Chondrocyte (in vitro differentiated cells): Measurements from ENCODE around the gene JAKMIP3. TPM values are rescaled to one million over a fixed set of nuclear protein-coding genes. Genes with fewer than 3 reads are reported as not detected.

Experiments used
- DNase-seq: peaks from one replicate; pipeline ENCODE4 v3.0.0; 2021; ENCODE audit warnings: mixed read lengths, low spot score
- H3K27ac Mint-ChIP-seq: one replicate; pipeline ENCODE4 v1.8.0; 2021; ENCODE audit warnings: mild to moderate bottlenecking, moderate library complexity, mixed read lengths; ENCODE audit not compliant: unreplicated experiment
- H3K27me3 Mint-ChIP-seq: 2 replicates; pipeline ENCODE4 v1.8.0; 2021; ENCODE audit warnings: low read depth, mixed read lengths
- H3K36me3 Mint-ChIP-seq: 2 replicates; pipeline ENCODE4 v1.8.0; 2021; ENCODE audit warnings: low read depth, mixed read lengths
- H3K4me1 Mint-ChIP-seq: 2 replicates; pipeline ENCODE4 v1.8.0; 2021; ENCODE audit warnings: low read depth, mild to moderate bottlenecking, mixed read lengths
- H3K4me3 Mint-ChIP-seq: one replicate; pipeline ENCODE4 v1.8.0; 2021; ENCODE audit warnings: mild to moderate bottlenecking, moderate library complexity, mixed read lengths; ENCODE audit not compliant: unreplicated experiment
- H3K9me3 Mint-ChIP-seq: 2 replicates; pipeline ENCODE4 v1.8.0; 2021; ENCODE audit warnings: low read depth, mixed read lengths
- CTCF ChIP-seq: fragments of 200-600 bp; sonication (generic); IDR thresholded peaks from 2 replicates; pipeline ENCODE4 v1.5.0; 2021; ENCODE audit warnings: antibody characterized with exemption, mild to moderate bottlenecking, moderate library complexity
- total RNA-seq: library from RNA; stranded (reverse); gene quantifications from 3 replicates; pipeline ENCODE4 v1.2.1, GENCODE V29; 2021

The JAKMIP3 gene
- total RNA-seq, 1 donor from 2014 or later = 0.67 TPM

GRCh38 chr10:132112611-132113010 lies 46.9 kb downstream of the JAKMIP3 start:
- Mint-ChIP-seq H3K4me1 (peaks cover 9% of the 10 kb centered on the region), H3K9me3 (no peaks in the 10 kb centered on the region), H3K27me3 (peaks cover 22% of the 10 kb centered on the region), H3K27ac (no peak overlapping the region), H3K36me3 (peaks cover 2% of the 10 kb centered on the region), H3K4me3 (no peak overlapping the region)
- peak; percentile 47 for DNase-seq
- TF ChIP-seq CTCF = no peak

GRCh38 chr10:132113206-132113605 lies 47.5 kb downstream of the JAKMIP3 start:
- H3K27ac Mint-ChIP-seq = no peak overlapping the region
- peaks cover 9% of the 10 kb centered on the region for H3K4me1 Mint-ChIP-seq
- TF ChIP-seq CTCF = no peak
- H3K36me3 Mint-ChIP-seq = peaks cover 2% of the 10 kb centered on the region
- peak; percentile 29 for DNase-seq
- H3K4me3 Mint-ChIP-seq = no peak overlapping the region
- no peaks in the 10 kb centered on the region for H3K9me3 Mint-ChIP-seq
- H3K27me3 Mint-ChIP-seq = peaks cover 22% of the 10 kb centered on the region

DNA sequence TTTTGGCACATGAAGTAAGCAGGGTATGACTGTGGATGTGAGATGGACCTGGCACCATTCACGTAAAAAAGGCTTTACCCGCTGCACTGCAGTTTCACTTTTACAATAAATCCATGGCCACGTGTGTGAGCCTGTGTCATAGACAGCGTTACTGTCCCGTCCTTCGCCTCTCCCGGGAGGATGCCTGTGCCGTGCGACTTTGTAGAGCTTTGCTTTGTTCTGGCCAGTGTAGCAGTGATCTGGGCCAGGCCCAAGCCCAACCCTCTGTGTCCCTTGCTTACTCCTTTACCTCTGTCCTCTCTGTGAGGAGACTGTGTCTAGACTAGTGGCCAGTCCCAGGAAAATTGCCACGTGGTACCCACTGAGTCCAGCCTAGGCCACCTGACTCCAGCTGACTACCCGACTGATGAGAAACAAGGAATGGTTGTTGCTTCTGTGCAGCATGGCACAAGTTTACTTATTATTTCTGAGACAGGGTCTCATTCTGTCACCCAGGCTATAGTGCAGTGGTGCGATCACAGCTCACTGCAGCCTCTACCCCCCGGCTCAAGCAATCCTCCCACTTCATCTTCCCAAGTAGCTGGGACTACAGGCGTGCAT lies 48.1 kb downstream of the JAKMIP3 start:
- no peak overlapping the region for H3K4me3 Mint-ChIP-seq
- peaks cover 26% of the 10 kb centered on the region for H3K27me3 Mint-ChIP-seq
- H3K36me3 Mint-ChIP-seq = peaks cover 3% of the 10 kb centered on the region
- H3K4me1 Mint-ChIP-seq = peaks cover 9% of the 10 kb centered on the region
- no peak for TF ChIP-seq CTCF
- H3K9me3 Mint-ChIP-seq = no peaks in the 10 kb centered on the region
- peak; percentile 38 for DNase-seq
- no peak overlapping the region for H3K27ac Mint-ChIP-seq

- TF ChIP-seq CTCF = no peak
- peaks cover 9% of the 10 kb centered on the region for H3K4me1 Mint-ChIP-seq
- DNase-seq = peak; percentile 57
- H3K4me3 Mint-ChIP-seq = no peak overlapping the region
- H3K27me3 Mint-ChIP-seq = peaks cover 27% of the 10 kb centered on the region
- H3K27ac Mint-ChIP-seq = no peak overlapping the region
- peaks cover 5% of the 10 kb centered on the region for H3K36me3 Mint-ChIP-seq
- no peaks in the 10 kb centered on the region for H3K9me3 Mint-ChIP-seq
Observed at GRCh38 chr10:132114953-132115520, 49.3 kb downstream of the JAKMIP3 start.

Other genes with a start within 250 kb of the JAKMIP3 start
- 24.3 to 27.5 TPM (median 25.1 TPM) in 3 replicates for gene PPP2R2D, start 164.9 kb upstream of the JAKMIP3 start, total RNA-seq
- 31.0 to 97.4 TPM (median 88.9 TPM) in 3 replicates for gene BNIP3, start 84.0 kb upstream of the JAKMIP3 start, total RNA-seq
- gene DPYSL4, start 121.0 kb downstream of the JAKMIP3 start, total RNA-seq = 19.9 to 37.6 TPM (median 35.2 TPM) in 3 replicates
- gene STK32C, start 242.0 kb downstream of the JAKMIP3 start, total RNA-seq = 15.8 to 17.9 TPM (median 17.2 TPM) in 3 replicates